GM13976 (cell line): ENCODE measurements around the gene BMP8B.
"Not testable (repeated sequence)": the region's sequence is repeated elsewhere in the genome, so short reads cannot be mapped to it uniquely, and the experiment has no call there.

Experiments
- DNase-seq: peaks from one replicate; pipeline ENCODE4 v3.0.0; 2012; ENCODE audit warnings: low spot score
- CTCF ChIP-seq: IDR thresholded peaks from 2 replicates; pipeline ENCODE4 v1.5.1; 2012; ENCODE audit warnings: borderline replicate concordance, mild to moderate bottlenecking; ENCODE audit not compliant: insufficient read depth; ENCODE audit errors: extremely low read depth, missing control alignments, control extremely low read depth
- in situ Hi-C: fragments of 300-500 bp; cut with MboI; formaldehyde crosslinking; loops from one replicate; pipeline ENCODE4 v1.12.0; 2022; ENCODE audit warnings: low sequenced_read_pairs, mixed read lengths, inconsistent platforms; ENCODE audit not compliant: unreplicated experiment

The BMP8B gene

GRCh38 chr1:39825432-39825941 is 36.8 kb upstream of the BMP8B start:
- TF ChIP-seq CTCF = no peak
- in situ Hi-C loops = loop anchor here (10.0 kb wide), 1 partner anchor 149 kb away; no protein-coding TSS in a partner anchor
- no peak for DNase-seq

DNA sequence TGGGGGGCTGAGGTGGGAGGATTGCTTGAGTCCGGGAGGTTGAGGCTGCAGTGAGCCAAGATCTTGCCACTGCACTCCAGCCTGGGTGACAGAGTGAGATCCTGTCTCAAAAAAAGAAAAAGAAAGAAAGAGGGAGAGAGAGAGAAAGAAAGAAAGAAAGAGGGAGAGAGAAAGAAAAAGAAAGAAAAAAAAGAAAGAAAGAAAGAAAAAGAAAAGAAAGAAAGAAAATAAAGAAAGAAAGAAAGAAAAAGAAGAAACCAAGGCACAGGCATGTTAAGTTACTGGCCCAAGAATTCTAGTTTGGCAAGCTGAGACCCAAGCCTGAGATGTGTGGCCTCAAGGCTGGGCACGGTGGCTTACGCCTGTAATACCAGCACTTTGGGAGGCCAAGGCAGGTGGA is 34.8 kb upstream of the BMP8B start:
- in situ Hi-C loops = loop anchor here (10.0 to 25.0 kb wide), 2 partner anchors 89 to 151 kb away; partner anchors contain the start of gene MYCL
- not testable (repeated sequence) for DNase-seq

- no peak for TF ChIP-seq CTCF
- no peak for DNase-seq
- in situ Hi-C loops = loop anchor here (10.0 to 25.0 kb wide), 2 partner anchors 90 to 153 kb away; partner anchors contain the start of gene MYCL
Observed at GRCh38 chr1:39822146-39822545, 33.5 kb upstream of the BMP8B start.

- no peak for DNase-seq
- in situ Hi-C loops = loop anchor here (25.0 kb wide), 1 partner anchor 93 kb away; the partner anchor contains the start of gene MYCL
- no peak for TF ChIP-seq CTCF
Observed at GRCh38 chr1:39819091-39819812, 30.6 kb upstream of the BMP8B start.

DNA sequence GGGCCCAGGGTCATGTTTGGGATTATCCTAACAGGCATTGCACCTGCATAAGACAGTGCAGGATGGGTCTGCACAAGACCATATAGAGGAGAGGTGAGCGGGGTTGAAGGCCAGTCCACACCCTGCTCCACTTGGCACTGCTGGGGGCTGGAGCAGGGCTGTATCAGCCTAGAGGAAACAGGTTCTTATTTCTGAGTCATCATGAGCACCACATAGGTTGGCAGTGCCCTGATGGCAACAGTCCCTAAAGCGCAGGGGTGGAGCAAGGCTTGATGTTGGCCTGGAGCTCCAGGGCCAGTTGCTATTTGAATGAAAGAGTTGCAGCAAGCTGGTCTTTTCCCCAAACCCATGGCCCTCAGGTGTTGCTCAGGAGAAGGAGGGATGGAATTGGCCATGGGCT is 29.8 kb upstream of the BMP8B start:
- DNase-seq = no peak
- in situ Hi-C loops = loop anchor here (25.0 kb wide), 1 partner anchor 94 kb away; the partner anchor contains the start of gene MYCL
- TF ChIP-seq CTCF = no peak

GRCh38 chr1:39817091-39817932 is 28.6 kb upstream of the BMP8B start:
- peak; percentile 21 for TF ChIP-seq CTCF
- peak; percentile 86 for DNase-seq
- in situ Hi-C loops = loop anchor here (25.0 kb wide), 1 partner anchor 95 kb away; the partner anchor contains the start of gene MYCL

DNA sequence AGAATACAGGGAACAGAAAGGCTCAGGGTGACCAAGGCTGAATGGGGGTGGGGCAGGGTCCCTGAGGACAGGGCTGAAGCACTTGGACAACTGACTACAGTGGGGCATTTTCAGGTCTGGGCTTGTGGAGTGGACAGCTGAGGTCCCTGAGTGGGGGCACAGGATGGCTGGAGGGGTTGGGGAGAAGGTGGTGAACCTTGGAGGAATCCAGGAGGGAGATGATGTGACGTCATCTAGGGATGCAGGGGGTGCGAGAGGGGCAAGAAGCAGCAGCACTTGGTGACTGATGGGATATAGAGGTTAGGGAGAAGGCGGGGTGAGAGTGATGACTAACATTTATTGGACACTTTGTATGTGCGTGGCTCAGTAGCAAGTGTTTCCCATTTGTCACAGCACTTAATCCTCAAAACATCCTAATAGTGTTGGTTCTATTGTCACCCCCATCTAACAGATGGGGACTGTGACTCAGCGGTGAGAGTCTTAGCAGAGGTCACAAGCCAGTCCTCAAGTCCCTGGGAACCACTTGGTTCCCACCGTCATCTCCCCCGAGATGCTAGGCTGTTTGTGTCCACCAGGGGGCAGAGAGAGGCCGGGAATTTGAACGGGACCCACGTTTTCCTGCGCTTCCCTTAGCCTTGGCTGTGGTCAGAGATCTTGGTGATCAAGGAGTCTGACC is 27.9 kb upstream of the BMP8B start:
- peak; percentile 79 for TF ChIP-seq CTCF
- in situ Hi-C loops = loop anchor here (25.0 kb wide), 1 partner anchor 96 kb away; the partner anchor contains the start of gene MYCL
- peak; percentile 80 for DNase-seq
